H1 (cell line): ENCODE data around the gene WDR7. TPM values are rescaled to one million over a fixed set of nuclear protein-coding genes. Genes with fewer than 3 reads are reported as not detected.

Experiments
- BACH1 ChIP-seq: IDR thresholded peaks from 2 replicates; pipeline ENCODE4 v1.6.1; 2012; ENCODE audit warnings: low read length, improper control_type of control experiment
- RNF2 ChIP-seq: fragments of 200-900, 300-1000 bp; sonication (generic); IDR thresholded peaks from 2 replicates; pipeline ENCODE4 v1.7.1; 2016; ENCODE audit warnings: borderline replicate concordance, low read depth, mild to moderate bottlenecking, antibody characterized with exemption, low read length; ENCODE audit not compliant: poor library complexity, severe bottlenecking; ENCODE audit errors: missing control alignments
- SIN3A ChIP-seq, 2 experiments: IDR thresholded peaks in 1 of 2; conservative IDR thresholded peaks in 1 of 2; 2 replicates each; pipeline ENCODE4 v1.6.1; 2011 to 2012; ENCODE audit warnings: low read length in 2 of 2, improper control_type of control experiment in 1 of 2, low read depth in 1 of 2, mild to moderate bottlenecking in 1 of 2
- polyA plus RNA-seq, 7 experiments: library from polyadenylated mRNA; depleted of rRNA in 3 of 7; stranded (reverse) in 5 of 7; unstranded in 2 of 7; fragments of >200 nt in 5 of 7; fragments of 200-250 nt in 2 of 7; gene quantifications; 1 replicate in 5 of 7; 2 replicates in 1 of 7; 4 replicates in 1 of 7; pipeline versions ENCODE4 v1.2.1 to v1.2.3, GENCODE V29; 2011 to 2013; ENCODE audit warnings: missing spikeins in 2 of 7, mixed read lengths in 2 of 7
- total RNA-seq: library from RNA; stranded (reverse); fragmentation: NEBNext Ultra II Directional; extraction: Animal tissue kit (Norgen Biotek cat#: 25700); gene quantifications from 2 replicates; pipeline ENCODE4 v1.2.1, GENCODE V29; 2021
- TF ChIP-seq, protein P1 (sequence below): IDR thresholded peaks from 2 replicates; pipeline ENCODE4 v1.6.1; 2012; ENCODE audit warnings: inconsistent platforms

WDR7 gene
- total and polyA plus RNA-seq, 2 of the 8 experiments (the other 6 are each of a cell fraction or from before 2014, with no cell fraction given) = 5.5 to 15.2 TPM

DNA sequence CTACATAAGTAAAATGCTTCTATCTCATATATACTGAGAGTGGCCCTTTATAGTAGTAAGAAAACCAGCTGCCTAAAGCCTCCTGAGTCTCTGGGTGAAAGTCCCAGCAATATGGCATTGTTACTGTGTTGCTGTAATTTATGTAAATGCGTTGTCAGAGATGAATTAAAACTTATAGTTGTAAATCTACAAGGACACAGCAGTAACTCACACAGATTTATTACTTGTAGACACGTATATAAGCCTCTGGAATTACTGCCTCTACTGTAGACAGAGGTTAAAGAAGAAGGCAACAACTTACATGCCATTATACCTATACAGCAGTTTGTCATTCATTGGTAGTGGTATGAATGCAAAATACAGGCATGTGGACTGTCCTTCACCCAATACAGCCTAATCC lies 326.6 kb downstream of the WDR7 start (continued):
- TF ChIP-seq, protein P1, sequence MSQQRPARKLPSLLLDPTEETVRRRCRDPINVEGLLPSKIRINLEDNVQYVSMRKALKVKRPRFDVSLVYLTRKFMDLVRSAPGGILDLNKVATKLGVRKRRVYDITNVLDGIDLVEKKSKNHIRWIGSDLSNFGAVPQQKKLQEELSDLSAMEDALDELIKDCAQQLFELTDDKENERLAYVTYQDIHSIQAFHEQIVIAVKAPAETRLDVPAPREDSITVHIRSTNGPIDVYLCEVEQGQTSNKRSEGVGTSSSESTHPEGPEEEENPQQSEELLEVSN = no peak
- TF ChIP-seq SIN3A (conservative IDR thresholded peaks at IDR 0.05 in 1 of 2, IDR thresholded peaks at IDR 0.05 in 1 of 2; ENCODE audit: low read depth in 1 of 2, low read length in 2 of 2) = no peak
- no peak for TF ChIP-seq RNF2
- TF ChIP-seq BACH1 = no peak
